CD1c-positive myeloid dendritic cell (primary cell): ENCODE data around the gene WDR35.
A peak's percentile ranks its signal among the peaks of the same experiment; 100 is the strongest.

Source experiments
- DNase-seq: peaks from one replicate; pipeline ENCODE4 v3.0.0-alpha.2; 2016; ENCODE audit errors: extremely low spot score

WDR35 gene

DNA sequence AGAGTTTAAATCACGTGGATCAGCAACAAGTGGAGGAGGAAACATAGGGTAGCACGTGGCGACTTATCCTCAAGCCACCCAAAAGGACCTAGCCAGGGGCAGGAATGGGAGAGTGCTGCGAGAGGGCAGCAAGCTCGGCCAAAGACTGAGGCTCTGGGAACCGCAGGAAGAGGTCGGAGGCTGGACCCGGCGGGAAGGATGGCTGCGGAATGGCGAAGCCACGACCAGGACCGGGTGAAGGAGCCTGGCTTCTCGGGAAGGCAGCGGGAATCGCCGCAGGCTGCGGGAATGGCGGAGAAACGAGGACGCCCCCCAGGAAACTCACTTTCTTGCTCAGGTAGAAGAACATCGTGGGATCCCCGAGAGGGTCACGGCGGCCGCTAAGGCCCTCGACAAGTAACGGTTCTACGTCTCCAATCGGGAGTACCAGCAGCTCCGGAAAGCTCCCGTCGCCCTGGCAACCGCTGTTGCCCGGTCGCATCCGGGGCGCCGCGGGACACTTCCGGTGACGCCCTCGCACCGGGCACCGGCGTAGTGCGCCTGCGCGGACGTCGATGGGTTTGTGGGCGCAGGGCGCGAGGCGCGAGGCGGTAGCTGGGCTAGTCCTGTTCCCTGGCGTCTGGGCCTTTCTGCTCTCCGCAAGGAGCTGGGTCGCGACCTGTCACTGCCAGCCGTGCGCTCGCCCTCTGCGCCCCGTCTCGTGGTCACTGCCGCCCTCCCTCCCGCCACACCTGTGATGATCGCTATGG is at the start of gene WDR35:
Gene WDR35 (minus strand): TSS at position 439 of the 749 bp plus-strand sequence. CDS start 90 bp downstream, at position 349.
- DNase-seq = peak; percentile 96

DNA sequence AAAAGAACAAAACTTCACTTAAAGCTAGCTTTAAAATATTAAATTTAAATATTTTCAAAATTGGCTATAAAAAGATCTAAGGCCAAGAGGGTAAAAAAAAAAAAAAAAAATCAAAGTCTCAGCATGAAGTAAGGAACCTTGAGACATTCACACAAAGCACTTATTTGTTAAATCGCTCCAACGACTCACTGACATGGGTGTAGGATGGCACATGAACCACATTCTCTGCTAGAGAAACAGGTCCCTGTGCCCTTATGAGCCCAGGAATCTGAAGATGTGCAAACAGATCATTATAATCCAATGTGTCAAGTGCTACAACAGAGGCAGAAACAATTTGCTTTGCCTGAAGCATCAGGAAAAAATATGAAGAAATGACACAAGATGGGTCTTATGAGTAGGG is 47.8 kb upstream of the WDR35 start:
- DNase-seq = no peak

DNA sequence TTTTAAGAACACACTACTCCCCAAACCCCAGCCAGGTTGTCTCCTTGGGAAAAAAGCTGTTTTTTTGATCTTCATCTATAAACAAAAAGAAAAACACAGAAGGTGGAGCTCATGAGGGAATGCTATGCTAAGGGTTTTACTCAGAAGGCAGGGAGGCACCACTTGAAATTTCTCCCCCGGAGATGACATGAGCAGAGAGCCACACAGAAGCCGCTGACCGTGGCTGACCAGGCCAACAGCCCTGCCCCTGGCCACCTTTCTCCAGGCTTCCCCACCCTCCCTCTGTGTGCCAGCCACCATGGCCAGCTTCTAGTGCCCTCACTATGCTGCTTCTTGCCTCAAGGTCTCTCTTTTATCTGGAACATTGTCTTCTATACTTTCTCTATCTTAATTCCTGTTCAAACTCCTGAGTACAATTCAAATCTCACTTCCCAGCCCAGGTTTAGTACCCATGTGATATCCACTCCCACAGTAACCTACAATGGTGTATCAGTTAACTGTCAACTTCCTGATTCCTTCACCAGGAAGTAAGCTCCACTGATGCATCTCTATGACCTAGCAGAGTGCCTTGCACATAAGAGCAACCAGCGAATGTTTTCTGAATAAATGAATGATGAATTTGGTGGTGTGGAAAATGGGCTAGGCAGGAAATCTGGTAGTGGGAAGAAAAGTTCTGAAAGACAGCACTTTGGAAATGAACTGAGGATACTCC is 46.2 kb upstream of the WDR35 start:
- DNase-seq = peak; percentile 54

DNA sequence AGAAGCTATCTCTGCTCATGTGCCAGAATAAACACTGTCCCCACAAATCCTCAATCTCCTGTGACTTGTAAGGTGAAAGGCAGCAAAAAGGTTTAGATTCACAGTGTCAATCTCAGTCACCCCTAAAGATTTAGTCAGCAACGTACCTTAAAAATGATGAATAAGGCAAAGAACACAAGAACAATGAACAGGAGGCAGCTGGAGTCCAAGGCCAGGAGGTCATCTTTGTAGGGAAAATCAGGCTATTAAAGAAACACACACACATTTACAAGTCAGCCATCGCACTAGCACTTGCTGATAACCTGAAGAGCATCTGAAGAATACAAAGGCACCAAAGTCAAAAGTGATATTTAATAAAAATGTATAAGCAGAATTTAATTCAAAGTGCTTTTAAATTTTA is 44.9 kb upstream of the WDR35 start:
- DNase-seq = no peak

DNA sequence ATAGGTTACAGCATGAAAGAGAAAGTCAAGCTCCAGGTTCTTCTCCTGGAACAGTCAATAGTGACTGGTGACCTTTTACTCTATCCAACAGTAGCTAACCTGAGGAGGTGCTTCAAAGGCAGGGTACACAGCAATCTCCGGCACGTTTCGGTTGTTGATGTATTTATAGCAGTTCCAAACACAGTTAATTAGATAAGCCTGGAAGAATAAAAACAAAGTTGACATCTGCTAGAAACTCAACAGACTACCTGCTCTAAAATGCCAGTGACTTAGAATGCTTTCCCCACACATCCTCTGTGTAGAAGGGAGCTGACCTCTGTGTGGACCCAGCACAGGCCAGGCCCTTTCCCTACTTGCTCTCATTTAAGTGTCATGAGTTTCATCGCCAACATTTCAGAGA is 44.3 kb upstream of the WDR35 start:
- DNase-seq = no peak

DNA sequence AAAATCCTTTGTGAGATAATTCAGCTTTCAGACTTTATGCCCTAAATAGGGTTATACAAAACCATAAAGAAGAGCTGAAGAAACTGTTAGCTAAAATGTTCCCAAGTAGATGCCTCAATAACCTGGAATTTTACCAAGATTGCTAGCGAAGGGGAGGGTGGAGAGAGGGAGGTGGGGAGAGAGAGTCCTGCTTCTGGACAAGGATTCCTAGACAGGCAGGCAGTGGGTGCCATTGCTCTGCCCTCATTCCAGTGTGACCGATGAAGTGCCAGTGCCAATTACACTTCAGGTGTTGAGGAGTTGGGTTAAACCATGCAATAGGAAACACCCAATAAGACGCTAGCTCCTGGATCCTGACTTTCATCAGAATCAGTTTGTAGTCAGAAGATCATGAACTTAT is 43.4 kb upstream of the WDR35 start:
- DNase-seq = no peak

DNA sequence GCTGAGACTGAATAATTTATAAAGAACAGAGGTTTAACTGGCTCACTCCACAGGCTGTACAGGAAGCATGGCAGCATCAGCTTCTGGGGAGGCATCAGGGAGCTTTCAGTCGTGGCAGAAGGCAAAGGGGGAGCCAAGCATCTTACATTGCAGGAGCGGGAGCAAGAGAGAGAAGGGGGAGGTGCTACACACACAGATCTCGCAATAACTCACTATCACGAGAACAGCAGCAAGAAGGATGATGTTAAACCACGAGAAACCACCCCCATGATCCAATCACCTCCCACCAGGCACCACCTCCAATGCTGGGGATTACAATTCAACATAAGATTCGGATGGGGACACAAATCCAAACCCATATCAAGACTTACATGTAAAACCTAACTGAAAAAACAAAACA is 40.3 kb upstream of the WDR35 start:
- no peak for DNase-seq

DNA sequence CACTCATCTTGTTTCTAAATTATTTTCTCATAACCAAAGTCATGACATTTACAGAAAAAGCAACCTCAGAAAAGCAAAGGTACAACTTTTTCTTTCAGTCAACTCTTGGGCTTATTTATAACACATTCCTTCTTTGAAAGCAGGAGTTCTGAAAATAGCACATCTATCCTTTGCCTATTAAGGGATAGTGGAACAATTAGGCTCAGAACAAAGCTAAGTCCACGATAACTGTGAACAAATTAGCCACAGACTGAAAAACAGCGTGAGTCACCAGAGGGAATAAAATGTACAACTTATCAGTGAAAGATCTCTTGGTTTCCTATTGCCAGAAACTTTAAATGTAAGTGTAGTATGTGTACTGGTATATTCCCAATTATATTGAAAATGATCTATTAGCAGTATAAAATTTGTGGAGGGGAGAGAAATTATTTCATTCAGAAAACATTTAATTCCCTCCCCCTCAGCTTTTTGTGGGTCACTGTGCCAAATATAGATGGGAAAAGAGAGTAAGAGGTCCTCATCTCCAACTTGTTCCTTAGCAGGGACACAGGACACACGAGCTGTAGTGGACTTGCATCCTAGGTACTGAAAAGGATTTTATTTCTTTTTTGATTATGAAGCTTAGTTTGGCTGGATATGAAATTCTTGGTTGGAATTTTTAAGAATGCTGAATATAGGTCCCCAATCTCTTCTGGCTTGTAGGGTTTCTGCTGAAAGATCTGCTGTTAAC is 38.0 kb upstream of the WDR35 start:
- DNase-seq = no peak

DNA sequence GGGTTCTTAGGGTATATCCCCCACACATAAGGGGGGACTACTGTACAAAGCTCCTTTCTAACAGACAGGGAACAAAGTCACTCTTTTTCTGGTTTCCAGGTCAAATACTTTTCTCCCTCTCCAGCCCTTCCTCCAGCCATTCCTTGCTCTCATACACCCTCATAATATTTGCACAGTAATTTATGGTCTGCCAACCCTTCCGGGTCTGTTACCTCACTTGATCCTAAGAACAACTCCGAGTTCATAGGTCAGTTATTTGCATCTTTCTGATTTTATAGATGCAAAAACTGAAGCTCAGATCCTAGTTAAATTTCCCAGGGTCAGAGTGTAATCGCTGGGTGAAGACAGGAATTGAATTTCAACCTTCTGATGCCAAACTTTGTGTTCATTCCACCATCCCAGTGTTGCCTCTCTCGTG is 37.4 kb upstream of the WDR35 start:
- DNase-seq = no peak

DNA sequence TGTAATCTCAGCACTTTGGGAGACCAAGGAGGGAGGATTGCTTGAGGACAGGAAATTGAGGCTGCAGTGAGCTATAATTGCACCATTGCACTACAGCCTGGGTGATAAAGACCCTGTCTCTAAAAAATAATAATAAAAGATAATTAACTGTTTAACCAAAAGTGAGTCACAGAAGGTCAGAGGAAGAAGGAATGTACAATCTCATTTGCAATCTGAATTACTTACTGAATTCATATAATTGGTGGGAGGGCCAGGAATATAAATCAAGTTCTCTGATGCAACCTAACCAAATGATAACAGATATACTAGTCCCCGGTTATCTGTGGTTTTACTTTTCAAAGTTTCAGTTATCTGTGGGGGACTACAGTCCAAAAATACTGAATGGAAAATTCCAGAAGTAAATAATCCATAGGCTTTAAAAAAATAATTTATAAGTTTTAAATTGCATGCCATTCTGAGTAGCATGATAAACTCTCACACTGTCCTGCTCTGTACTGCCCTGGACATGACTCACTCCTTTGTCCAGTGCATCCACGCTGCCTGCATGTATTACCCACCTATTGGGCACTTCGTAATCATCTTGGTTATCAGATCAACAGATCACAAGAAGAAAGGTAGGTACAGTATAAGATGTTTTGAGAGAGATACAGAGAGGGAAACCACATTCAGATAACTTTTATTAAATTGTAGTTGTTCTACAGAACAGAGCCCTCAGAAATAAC is 35.3 kb upstream of the WDR35 start:
- DNase-seq = no peak

DNA sequence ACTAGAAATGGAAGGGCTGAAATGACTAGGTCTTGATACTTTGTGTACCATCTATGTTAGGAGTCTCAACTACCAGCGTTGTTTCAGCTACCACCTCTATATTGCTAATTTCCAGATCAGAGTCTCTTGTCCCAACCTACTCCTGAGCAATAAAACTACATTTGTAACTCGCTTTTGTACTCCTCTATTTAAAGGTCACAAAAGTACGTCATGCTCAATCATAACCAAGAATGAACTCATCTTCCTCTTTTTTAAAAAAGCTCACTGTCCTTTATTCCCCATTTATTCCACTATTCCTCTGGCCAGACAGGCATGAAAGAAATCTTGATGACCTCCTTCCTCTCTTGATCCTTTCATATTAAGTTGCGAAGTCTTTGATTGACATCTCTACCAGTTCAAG is 33.8 kb upstream of the WDR35 start:
- DNase-seq = peak; percentile 39

DNA sequence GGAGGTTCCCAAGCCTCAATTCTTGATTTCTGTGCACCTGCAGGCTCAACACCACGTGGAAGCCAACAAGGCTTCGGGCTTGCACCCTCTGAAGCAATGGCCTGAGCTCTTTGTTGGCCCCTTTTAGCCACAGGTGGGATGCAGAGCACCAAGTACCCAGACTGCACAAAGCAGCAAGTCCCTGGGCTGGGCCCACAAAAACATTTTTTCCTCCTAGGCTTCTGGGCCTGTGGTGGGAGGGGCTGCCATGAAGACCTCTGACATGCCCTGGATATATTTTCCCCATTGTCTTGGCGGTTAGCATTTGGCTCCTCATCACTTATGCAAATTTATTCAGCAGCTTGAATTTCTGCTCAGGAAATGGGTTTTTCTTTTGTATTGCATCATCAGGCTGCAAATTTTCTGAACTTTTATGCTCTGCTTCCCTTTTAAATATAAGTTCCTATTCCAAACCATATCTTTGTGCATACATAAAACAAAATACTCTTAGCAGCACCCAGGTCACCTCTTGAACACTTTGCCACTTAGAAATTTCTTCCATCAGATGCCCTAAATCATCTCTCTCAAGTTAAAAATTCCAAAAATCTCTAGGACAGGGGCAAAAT is 31.6 kb upstream of the WDR35 start:
- DNase-seq = no peak

DNA sequence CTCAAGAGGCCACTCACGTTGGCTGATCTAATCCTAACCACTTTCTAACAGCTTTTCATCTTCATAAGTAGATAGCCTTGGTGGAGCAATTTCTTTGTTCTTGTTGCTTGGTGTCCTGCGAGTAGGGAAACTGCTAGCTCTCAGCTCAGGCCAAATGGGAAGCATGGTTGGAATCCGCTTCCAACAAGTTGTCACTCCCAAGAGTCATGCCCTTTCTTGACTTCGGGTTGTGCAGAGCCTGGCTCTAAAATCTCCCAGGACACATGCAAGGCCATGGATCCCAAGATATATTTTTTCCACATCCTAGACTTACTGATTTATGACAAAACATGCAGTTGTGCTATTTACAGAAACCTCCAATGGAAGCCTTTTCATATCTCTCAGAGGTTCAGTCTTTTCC is 29.8 kb upstream of the WDR35 start:
- no peak for DNase-seq

DNA sequence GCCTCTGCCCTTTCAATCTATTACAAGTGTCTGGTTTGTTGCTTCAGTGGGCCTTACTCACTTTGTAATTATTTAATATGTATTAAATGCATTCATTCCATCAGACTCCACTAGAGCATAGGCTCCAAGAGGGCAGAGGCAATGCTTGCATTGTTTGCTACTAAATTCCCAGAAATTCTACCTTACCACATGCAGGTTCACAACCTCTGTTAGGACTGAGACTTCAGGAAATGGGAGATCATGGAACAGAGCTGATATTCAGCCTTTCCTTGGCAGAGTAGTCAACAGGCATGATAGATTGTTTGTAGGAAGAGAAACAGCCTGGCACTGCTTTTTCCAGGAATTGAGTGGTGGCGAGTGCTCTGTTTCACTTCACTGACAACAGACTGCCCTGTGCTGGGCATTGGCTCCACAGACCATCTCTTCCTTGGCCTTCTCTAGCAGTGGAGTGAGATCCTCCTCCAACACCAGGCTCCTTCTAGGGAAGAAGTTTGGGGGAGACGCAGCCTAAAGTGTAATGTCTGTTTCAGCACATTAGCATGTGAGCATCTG is 28.8 kb upstream of the WDR35 start:
- no peak for DNase-seq

DNA sequence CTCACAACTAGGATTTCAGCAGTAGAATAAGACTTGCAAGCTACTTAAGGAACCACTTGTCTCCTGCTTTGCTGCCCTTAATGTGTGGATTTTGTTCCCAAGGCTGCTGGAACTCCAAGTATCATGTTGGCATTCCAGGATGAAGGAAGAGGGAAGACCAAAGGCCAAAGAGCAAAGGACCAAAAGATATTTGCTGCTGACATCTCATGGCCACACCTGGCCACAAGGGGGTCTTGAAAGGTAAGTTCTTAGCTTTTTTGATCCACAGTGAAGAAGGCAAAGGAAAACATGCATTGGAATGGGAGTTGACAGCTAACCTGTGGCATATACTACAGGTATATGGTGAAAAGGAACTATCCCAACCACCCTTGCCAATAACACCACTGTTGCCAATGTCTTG is 26.4 kb upstream of the WDR35 start:
- DNase-seq = no peak

DNA sequence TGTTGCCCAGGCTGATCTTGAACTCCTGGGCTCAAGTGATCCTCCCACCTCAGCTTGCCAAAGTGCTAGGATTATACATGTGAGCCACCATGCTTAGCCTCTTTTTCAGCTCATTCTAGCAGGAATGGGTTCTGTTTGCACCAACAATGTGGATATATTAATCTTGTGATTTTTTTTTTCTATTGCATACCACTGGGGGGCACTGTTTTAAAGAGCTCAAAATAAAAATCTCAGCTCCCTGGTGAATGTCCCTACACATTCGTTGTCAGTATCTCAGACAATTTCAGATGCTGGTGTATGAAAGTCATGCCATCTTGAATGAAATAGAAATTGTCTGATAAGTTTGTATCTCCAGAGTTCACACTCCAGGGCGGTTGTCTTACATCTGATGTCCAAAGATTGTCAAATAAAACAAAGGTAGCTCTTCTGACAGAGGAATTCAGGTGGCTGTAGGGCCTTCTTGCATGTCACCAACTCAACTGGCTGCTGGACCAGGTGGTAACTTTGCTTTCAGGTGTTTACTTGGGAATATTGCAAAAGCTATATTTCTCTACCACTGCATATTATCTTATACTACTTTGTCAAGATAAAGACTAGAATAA is 25.7 kb upstream of the WDR35 start:
- peak; percentile 53 for DNase-seq

DNA sequence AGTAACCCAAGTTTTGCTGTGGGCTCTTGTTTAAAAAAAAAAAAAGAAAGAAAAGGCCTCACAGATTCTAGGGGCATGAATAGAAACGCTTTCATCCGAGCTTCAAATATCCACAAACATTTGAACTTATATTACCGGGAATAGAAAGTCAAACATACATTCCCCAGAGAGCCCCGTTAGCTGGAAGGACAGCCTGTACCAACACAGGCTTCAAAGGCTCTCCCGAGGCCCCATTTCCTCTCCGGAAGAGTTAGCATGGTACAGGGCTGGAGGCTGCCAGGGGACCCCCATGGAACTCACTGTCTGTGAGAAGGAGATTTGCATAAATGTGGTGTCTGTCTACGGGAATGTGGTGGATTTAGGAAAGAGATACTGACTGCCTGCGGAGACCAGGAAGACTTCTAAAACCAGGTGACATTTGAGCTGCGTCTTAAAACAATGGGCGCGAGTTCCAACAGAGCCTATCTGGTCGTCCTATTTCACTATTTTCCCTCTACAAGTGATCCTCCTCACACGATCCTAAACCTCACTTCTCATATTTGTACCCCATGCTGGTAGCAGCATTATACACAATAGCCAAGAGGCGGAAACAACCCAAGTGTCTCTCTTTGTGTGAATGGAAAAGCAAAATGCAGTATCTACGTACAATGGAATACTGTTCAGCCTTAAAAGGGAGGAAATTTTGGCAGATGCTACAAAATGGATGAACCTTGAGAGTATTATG is 23.4 kb upstream of the WDR35 start:
- no peak for DNase-seq

DNA sequence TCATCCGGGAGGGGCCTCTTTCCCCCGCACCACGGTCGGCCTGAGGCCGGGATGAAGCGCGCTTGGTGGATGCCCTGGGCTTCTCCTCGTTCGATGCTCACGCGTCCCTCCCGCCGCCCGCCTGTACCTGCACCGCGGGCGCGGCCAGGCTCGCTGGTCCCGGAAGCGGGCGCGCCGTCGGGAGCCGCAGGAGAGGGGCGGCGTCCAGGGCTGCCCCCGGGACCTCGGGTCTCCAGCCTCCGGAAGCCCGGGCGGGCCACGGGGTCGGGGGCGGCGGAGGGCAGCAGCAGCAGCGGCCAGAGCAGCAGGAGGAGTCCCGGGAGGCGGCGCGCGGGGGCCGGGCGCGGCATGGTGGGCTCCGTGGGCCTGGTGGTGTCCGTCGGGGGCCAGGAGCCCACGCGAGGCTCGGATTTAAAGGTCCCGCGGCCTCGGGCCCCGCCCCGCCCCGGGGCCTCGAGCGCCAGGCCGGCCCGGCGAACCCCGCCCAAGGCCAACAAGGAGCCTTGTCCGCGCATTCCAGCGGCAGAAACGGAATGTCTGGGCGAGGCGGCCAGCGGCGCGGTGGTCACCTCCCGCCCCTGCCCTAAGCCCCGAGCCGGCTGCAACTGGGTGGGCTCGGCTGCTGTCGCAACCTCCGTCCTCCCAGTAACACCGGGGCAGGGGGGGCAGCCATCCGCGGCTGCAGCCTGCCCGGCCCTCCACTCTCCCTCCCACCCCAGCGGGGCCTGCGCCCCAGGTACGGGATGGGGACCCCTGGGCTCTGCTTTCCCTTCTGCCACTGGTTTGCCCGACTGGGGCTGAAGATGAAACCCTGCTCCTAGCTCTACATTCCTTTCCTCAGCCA is 22.6 kb upstream of the WDR35 start, which contains the start of gene MATN3:
Gene MATN3 (minus strand): TSS at position 387 of the 844 bp plus-strand sequence. CDS start 37 bp downstream, at position 350.
- peak; percentile 9 for DNase-seq

DNA sequence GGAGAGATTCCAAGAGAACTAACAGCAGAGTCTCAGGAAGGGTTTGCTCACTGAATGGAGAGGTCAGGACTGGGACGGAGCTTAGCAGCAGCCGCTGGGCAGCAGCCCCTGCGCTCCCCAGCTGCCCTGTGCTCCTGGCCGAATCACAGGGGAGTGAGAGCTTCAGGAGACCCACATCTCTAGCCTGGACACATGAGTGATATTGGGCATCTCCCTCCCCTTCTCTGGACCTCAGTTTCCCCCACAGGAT is 22.1 kb upstream of the WDR35 start:
- DNase-seq = no peak
